Subcutaneous preadipocyte (primary cell): ENCODE measurements around the gene ATF5. TPM values are rescaled to one million over a fixed set of nuclear protein-coding genes. Genes with fewer than 3 reads are reported as not detected.

Experiments used
- total RNA-seq: library from RNA; depleted of rRNA; stranded (reverse); fragments of >200 nt; gene quantifications from 2 replicates; pipeline ENCODE4 v1.2.3, GENCODE V29; 2012

ATF5 gene
- 5.9 and 6.8 TPM in 2 replicates for total RNA-seq

GRCh38 chr19:49929121-49929610 lies at the start of gene ATF5, which contains the start of gene NUP62:
TSS of gene ATF5 (plus strand) at chr19:49929205. CDS start at chr19:49930851, 1,646 bp downstream.
TSS of gene NUP62 (minus strand) at chr19:49929504. CDS start at chr19:49909807, 19,697 bp downstream.

GRCh38 chr19:49896863-49897621 lies 32.0 kb upstream of the ATF5 start, which contains the start of gene IL4I1:
TSS of gene IL4I1 (minus strand) at chr19:49896887. CDS start at chr19:49896160, 727 bp downstream.

GRCh38 chr19:49960980-49961379 lies 32.0 kb downstream of the ATF5 start, which contains the start of gene SIGLEC11:
TSS of gene SIGLEC11 (minus strand) at chr19:49961172. CDS start at chr19:49961081, 91 bp downstream.

Other genes starting within 250 kb of the ATF5 start
- gene ADM5, start 239.6 kb upstream of the ATF5 start, total RNA-seq = 0.73 and 1.2 TPM in 2 replicates
- gene CPT1C, start 238.1 kb upstream of the ATF5 start, total RNA-seq = 16.0 and 22.0 TPM in 2 replicates
- gene TSKS, start 165.9 kb upstream of the ATF5 start, total RNA-seq = 0.59 and 1.5 TPM in 2 replicates
- 131 and 140 TPM in 2 replicates for gene AP2A1, start 162.2 kb upstream of the ATF5 start, total RNA-seq
- gene FUZ, start 115.9 kb upstream of the ATF5 start, total RNA-seq = 16.4 and 23.1 TPM in 2 replicates
- 14.9 and 16.2 TPM in 2 replicates for gene MED25, start 110.9 kb upstream of the ATF5 start, total RNA-seq
- gene PTOV1, start 78.0 kb upstream of the ATF5 start, total RNA-seq = 36.4 and 49.5 TPM in 2 replicates
- 33.8 and 55.5 TPM in 2 replicates for gene PNKP, start 61.6 kb upstream of the ATF5 start, total RNA-seq
- 13.2 and 13.5 TPM in 2 replicates for gene AKT1S1, start 51.9 kb upstream of the ATF5 start, total RNA-seq
- gene TBC1D17, start 51.5 kb upstream of the ATF5 start, total RNA-seq = 15.6 and 16.5 TPM in 2 replicates
- 0.20 and 1.1 TPM in 2 replicates for gene IL4I1, start 32.3 kb upstream of the ATF5 start, total RNA-seq
- gene NUP62, start 299 bp downstream of the ATF5 start, total RNA-seq = 26.8 and 45.5 TPM in 2 replicates
- gene SIGLEC11, start 32.0 kb downstream of the ATF5 start, total RNA-seq = not detected in 2 replicates
- 21.7 and 26.8 TPM in 2 replicates for gene VRK3, start 96.2 kb downstream of the ATF5 start, total RNA-seq
- 9.6 and 12.5 TPM in 2 replicates for gene ZNF473, start 96.8 kb downstream of the ATF5 start, total RNA-seq
- not detected in 2 replicates for gene IZUMO2, start 234.1 kb downstream of the ATF5 start, total RNA-seq